NCI-H2029 (cell line): ENCODE measurements around the gene RAI1.

Experiments used
- DNase-seq: peaks from one replicate; lab custom pipeline; 2025; lab: John Stamatoyannopoulos, UW

Gene RAI1

DNA sequence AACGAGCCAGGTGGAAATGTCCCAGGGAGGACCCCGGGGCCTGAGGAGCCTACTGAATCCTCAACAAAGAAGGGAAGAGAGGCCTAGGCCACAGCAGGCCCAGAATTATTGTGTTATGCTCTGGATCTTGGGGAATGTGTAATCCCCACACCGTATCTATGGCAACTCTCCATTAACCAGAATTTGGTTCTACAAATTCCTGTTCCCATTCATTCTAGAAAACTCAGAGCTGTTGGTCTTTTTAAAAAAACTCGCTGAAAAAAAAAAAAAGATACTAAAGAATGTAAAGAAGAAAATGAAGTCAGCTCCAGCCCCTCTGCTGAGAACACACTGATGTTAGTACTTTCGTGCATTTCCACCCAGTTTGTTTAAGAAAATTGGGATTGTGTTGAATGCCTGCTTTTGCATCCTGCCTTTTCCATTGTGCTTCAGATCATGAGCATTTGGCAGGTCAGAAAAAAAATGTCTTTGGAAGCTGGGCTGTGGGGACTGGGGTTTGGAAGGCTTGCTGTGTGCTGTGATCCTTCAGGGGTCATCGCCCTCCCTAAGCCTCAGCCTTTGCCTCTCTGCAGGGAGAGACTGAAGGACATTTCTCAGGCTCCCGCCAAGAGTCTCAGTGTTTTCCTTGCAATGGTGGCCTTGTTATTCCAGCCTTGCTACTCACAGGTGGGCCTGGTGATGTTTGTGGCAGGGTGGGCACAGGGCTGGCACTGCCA lies 86.1 kb downstream of the RAI1 start:
- DNase-seq = no peak

DNA sequence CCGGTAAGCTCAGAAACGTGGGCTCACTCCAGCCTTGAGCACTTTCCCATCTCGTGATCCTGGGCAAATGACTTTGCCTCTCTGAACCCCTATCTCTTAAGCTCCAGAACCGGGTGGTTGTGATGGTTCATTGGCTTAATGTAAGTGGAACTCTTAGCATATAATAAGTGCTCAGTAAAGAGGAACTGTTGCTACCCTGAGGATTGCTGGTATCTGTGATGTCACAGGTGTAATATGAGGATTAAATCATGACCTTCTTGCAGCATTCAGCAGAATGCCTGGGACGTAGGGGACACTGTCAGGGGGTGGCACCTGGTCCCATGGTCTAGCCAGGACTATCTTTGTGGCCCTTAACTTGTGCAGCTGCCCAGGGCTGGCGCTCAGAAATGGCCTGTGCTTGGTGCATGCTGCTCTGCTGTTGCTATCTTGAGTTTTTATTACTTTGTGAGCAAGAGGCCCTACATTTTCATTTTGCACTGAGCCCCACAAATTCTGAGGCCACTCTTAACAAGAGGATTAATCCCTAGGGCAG lies 86.7 kb downstream of the RAI1 start:
- DNase-seq = no peak

DNA sequence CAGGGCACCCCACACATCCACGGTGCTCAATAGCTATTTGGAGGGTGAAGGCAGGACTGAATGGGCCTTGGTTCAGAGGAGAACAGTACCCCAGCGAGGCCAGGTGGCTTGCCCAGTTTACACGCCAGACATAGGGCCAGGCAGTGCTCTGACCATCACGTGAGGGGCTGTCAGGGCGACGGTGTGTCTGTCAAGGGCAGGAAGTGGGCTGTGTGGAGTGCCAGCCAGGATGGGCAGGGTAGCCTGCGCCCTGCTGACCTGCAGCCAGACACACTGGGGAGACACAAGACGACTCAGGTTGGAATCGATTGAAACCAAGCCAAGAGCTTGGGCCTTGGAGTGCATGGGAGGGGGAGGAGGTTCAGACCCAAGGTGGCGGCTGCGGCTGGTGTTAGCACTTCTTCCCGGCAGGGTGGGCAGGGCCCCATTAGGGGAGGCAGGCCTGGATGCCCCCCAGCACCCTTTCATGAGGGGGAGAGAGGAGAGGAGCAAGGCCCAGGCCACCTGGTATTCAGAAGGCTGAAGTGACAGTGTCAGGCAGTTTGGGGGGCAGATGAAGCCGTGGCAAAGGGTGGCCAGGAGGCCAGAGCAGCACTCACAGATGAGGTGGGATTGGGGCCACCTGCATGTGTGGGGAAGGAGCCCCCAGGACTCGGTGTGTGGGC lies 87.3 kb downstream of the RAI1 start:
- peak; percentile 70 for DNase-seq

DNA sequence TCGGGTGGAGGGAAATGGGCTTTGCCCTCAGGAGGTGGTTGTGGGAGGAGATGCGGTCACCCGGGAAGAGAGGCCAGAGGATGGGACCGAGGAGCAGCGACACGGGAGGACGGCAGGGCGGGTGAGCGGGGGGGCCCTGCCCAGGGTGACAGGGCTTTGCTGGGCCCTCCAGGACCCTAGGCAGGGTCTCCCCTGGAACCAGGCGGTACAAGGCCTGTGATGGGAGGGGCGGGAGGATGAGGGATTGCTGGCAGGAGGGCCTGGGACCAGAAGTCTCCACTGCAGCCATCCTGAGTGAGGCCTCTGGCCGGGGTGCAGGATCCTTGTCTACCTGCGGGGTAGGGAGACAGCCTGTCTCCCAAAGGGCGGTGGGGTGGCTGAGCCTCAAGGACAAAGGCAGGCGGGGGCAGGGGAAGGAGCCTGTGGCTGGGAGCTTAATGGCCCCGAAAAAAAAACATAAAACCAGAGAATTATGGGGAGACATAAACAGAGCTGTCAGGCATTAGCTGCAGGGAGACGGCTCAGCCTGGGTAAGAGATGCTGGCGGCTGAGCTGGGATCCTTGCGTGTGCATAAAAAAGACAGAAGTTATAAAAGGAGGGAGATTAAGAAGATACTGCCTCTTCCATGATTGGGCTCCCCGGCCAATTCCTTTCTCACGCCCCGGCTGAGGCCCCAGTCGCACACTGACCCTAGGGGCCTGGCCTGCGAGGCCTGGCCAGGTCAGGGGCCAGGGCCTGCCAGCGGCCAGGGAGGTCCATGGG lies 88.8 kb downstream of the RAI1 start:
- no peak for DNase-seq

GRCh38 chr17:17770632-17771044 lies 89.4 kb downstream of the RAI1 start:
- no peak for DNase-seq

DNA sequence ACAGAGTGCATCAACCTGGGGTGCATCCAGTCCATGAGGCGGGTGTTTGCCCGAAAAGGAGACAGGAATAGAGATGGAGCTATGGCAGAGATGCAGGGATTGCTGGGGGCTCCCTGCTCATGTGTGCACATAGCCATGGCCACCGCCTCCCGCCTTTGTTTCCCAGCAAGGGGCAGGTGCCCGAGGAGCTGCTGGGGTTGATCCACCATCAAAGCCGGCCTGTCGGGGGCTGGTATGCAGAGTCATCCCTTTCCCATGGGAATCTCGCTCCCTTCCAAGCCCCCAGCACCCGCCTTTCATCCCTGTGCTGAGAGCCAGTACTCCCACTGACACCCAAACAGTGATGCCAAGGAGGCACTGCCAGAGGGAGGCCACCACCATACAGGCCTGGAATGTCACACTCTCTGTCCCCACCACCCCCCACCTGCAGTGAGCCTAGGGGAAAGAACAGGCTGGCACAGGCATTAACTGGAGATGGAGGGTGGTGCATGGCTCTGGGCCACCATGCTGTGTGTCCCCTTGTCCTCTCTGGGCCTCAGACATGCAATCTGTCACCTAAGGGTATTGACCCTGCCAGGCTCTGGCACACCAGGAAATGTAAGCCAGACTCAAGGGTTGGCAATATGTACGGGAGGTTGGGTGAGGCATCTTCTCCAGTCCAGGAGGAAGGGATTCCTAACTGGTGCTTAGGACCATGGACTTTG lies 90.4 kb downstream of the RAI1 start:
- no peak for DNase-seq

DNA sequence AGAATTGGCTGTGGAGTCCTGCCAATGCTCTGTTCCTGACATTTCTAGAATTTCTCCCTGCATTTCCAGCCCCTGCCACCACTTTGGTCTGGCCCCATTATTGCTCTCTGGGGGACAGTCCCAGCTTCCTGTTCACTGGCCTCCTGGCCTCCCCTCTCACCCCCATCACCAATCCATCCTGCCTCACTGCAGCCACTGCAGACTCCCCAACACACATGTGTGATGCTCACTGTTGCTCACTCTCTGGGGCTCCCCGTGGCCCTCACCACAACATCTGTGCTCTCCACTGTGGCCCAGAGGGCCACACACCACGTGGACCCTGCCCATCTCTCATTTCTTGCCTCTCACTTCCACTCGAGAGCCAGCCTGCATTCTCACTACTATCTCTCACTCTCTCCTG lies 91.0 kb downstream of the RAI1 start:
- DNase-seq = no peak

- DNase-seq = no peak
Measured at GRCh38 chr17:17774009-17774881, 93.0 kb downstream of the RAI1 start.

DNA sequence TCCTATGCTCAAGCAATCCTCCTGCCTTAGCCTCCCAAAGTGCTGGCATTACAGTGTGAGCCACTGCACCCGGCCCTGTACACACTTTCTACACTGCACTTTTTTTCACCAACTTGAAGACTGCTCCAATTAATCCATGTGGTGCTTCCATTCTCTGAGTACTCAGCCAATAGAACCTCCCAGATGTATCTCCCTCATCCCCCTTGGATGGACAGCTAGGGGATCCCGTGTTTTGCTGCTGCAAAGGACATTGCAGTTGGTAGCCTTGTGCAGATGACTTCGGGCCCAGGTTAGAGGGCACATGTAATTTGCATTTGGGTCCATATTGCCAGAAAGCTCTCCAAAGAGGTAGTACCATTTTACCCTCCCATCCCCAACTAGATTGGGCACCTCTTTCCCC lies 95.6 kb downstream of the RAI1 start:
- no peak for DNase-seq

GRCh38 chr17:17778308-17779014 lies 97.2 kb downstream of the RAI1 start:
- no peak for DNase-seq

GRCh38 chr17:17779015-17779611 lies 97.9 kb downstream of the RAI1 start:
- no peak for DNase-seq

DNA sequence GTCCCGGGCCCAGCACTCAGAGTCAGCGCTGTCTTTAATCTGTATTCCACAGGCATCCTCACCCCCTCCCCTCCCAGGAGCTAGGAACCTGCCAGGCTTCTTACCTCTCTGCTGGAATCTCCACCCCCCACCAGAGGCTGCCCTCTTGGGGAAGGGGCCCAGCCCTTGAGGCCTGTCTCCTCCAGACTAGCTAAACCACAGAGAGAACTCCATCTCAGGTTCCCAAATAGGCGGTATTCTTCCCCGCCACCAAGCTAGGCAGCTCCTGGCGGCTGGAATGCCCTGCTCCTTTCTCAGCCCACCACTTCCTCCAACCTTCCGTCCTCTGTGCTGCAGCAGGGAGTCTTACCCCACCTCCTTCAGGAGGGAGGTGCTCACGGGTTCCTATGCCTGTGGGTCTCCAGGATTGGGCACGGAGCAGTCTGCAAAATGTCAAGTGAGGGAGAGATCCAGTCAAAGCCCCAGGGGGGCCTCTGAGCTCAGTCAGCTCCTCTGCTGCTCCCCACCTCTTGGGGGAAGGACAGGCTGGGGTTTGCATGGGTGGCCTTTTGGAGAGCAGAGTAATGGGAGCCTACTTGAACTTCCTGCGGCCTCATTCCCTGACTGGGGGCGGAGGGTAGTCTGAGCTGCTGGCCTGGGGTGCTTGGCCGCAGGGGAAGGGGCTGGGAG lies 99.8 kb downstream of the RAI1 start:
- DNase-seq = no peak

GRCh38 chr17:17781591-17782496 lies 100.6 kb downstream of the RAI1 start:
- DNase-seq = peak; percentile 57

DNA sequence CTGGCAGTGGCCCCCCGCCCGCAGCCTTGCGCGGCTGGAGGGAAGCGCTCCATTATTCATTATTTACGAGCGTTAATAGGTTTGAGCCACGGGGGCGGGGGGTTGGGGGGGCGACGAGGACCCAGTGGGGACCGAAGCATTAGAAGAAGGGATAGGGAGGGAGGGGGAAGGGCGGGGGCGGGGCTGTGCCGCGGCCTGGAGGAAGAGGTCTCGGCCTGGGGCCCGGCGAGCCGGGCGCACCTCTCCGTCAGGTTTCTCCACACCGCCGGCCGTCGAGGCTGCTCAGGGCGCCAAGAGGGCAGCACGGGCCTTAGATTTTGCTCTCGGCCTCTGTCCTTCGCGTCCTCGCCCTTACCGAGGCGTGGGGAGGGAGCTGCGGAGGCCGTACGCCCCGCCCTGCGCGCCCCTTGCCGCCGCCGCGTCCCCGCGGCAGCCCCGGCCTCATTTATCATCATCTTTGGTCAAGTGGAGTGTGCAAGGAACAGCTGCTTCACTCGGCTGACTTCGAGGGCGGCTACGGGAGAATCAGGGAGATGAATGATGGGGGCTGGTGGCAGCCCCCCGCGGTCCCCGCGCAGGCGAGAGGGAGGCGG lies 101.4 kb downstream of the RAI1 start:
- peak; percentile 19 for DNase-seq

GRCh38 chr17:17783116-17783824 lies 102.0 kb downstream of the RAI1 start:
- peak; percentile 46 for DNase-seq

DNA sequence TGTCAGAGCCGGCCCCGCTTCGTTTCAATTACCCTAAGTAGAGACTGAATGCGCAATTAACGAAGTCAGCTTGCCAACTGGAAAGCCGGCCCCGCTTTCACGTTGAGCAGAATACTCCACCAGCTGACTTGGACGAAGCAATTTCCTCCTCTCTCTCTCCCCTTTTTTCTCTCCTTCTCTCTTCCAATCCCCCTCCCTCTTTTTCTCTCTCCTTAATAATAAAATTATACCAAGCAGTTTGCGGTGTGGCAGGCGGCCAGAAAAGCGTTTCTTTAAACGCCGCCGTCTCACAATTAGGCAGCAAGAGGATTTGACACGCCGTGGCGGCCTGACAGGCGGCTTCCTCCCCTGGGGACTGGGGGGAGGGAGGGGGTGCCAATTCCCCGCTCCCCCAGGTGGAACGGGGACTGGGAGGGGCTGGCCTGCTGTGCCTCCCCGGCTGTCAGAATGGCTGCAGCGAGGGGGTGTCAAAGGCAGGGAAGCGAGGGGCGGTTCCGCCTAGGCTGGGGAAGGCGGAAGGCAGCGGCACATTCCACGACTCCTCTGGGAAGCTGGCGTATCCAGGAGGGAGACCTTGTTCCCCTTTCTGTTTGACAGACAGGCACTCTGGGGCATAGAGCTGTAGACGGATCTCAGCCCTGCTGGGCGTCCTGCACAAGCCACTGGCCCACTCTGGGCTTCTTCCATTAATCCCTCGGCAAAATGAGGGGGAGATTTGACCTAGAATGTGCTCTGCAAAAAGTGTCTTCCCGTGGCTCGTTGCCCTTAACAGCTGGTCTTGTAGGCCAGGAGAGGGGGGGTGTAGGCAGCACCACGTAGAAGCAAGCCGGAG lies 102.8 kb downstream of the RAI1 start:
- DNase-seq = peak; percentile 41
